Activated CD4-positive, alpha-beta T cell treated with anti-CD3 and anti-CD28 coated beads for 36 hours (primary cell): ENCODE data around the gene SORBS1. TPM values are rescaled to one million over a fixed set of nuclear protein-coding genes. Genes with fewer than 3 reads are reported as not detected.
"Not testable (repeated sequence)": the region's sequence is repeated elsewhere in the genome, so short reads cannot be mapped to it uniquely, and the experiment has no call there.

Experiments used
- ATAC-seq: fragments of 200-7000 bp; cut with Tn5 transposase; one replicate; pipeline ENCODE4 v1.10.0; 2021; ENCODE audit warnings: mild to moderate bottlenecking, moderate library complexity
- CTCF ChIA-PET: fragments of 350-600 bp; sonication (Branson Sonifier 250); formaldehyde crosslinking; loops from one replicate; lab custom pipeline; 2021; ENCODE audit warnings: antibody characterized with exemption; lab: Charles Lee
- POLR2A ChIA-PET: fragments of 350-600 bp; sonication (Branson Sonifier 250); formaldehyde crosslinking; loops from one replicate; lab custom pipeline; 2021; ENCODE audit warnings: antibody characterized with exemption, inconsistent platforms; lab: Charles Lee
- DNase-seq: peaks from one replicate; pipeline ENCODE4 v3.0.0-alpha.2; 2020
- H3K27ac Mint-ChIP-seq: one replicate; pipeline ENCODE4 v1.8.0; 2021; ENCODE audit warnings: mixed read lengths
- H3K27me3 Mint-ChIP-seq: one replicate; pipeline ENCODE4 v1.8.0; 2021; ENCODE audit warnings: mixed read lengths
- H3K36me3 Mint-ChIP-seq: one replicate; pipeline ENCODE4 v1.8.0; 2021; ENCODE audit warnings: low read depth, mixed read lengths
- H3K4me1 Mint-ChIP-seq: one replicate; pipeline ENCODE4 v1.8.0; 2021; ENCODE audit warnings: mixed read lengths
- H3K4me3 Mint-ChIP-seq: one replicate; pipeline ENCODE4 v1.8.0; 2021; ENCODE audit warnings: mild to moderate bottlenecking, moderate library complexity, mixed read lengths
- H3K9me3 Mint-ChIP-seq: one replicate; pipeline ENCODE4 v1.8.0; 2021; ENCODE audit warnings: low read depth, mixed read lengths
- intact Hi-C, 2 experiments: fragments of 100-400 bp; cut with DNase I in 1 of 2; cut with micrococcal nuclease in 1 of 2; formaldehyde crosslinking; loops; one replicate each; pipeline versions ENCODE4 v1.14.2 to v1.15.1; 2022 to 2024; cut with DNase I, micrococcal nuclease
- total RNA-seq, 2 experiments: library from RNA; stranded (reverse); gene quantifications; one replicate each; pipeline ENCODE4 v1.2.3, GENCODE V29; 2021

Gene SORBS1
- total RNA-seq, 2 experiments from 2014 or later: 0.69 to 1.0 TPM

DNA sequence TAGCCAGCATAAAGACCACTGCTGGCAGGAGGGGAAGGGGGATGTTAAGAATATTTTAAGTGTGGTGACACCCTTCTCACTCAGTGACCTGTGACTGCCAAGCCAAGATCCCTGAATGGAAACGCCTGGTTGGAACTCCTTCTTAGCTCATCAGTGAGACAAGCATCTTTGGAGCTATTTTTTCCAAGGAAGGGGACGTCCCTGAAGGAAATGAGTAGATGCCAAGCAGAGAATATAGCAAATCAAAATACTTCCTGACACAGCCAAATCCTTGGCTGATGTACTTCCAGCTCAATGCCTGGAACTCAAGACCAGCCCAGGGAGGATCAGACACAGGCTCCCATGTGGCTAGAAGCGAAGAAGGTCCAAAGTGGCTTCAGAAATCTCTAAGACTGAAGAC, 82.2 kb downstream of the SORBS1 start:
- POLR2A ChIA-PET: interaction anchor here (0.6 kb wide), 1 partner anchor 108 kb away, joined by 3 read pairs; no protein-coding TSS in a partner anchor
- ATAC-seq (no peak), DNase-seq (no peak)
- H3K27ac Mint-ChIP-seq: no peak overlapping the region
- intact Hi-C loops: no loop called here
- H3K4me3 Mint-ChIP-seq: no peak overlapping the region
- H3K4me1 Mint-ChIP-seq: no peaks in the 10 kb centered on the region
- CTCF ChIA-PET: interaction anchor here (0.6 kb wide), 1 partner anchor 85 kb away, joined by 5 read pairs; no protein-coding TSS in a partner anchor
- H3K9me3 Mint-ChIP-seq: no peaks in the 10 kb centered on the region
- no peaks in the 10 kb centered on the region for H3K36me3 Mint-ChIP-seq
- H3K27me3 Mint-ChIP-seq: no peaks in the 10 kb centered on the region

DNA sequence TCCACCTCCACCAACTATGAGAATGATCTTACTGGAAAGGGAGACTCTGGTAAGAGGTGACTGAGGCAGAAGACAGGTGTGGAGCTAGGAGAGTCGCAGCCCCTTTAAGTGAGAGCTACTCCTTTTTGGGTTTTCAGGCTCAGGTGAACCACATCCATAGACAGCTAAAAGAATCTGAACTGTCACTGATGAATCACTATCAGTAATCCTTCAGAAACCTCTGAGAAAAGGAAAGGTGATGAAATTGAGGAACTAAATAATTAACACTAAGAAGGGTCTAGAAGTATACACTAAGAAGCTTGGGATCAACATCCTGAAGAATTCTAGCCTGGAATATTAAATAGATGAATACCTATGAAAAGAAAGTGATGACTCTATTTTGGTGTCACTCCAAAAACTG, 83.0 kb downstream of the SORBS1 start:
- Mint-ChIP-seq H3K36me3 (no peaks in the 10 kb centered on the region), H3K4me3 (no peak overlapping the region), H3K27me3 (no peaks in the 10 kb centered on the region), H3K9me3 (no peaks in the 10 kb centered on the region), H3K27ac (no peak overlapping the region), H3K4me1 (no peaks in the 10 kb centered on the region)
- DNase-seq: no peak
- no peak for ATAC-seq
- ChIA-PET POLR2A (no interaction called here), CTCF (no interaction called here)
- intact Hi-C loops: no loop called here

DNA sequence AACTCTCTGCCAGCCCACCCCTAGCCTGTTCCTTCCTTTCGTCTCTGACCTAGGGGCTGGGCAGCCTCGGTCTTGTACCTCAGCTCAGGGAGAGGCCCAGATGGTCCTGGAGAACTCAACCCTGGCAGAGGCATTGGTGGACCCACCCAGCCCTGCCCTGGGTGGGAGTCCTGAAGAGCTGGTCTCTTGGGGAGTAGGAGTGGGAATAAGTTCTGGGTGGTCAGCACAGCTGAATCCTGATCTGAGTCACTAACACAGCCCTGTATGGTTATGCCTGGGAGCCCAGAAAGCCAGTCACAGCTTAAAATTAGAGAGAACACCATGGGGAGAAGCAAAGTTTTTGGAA, 84.0 kb downstream of the SORBS1 start:
- CTCF ChIA-PET: interaction anchor here (0.6 kb wide), 1 partner anchor 257 kb away, joined by 3 read pairs; no protein-coding TSS in a partner anchor
- intact Hi-C loops: no loop called here
- H3K4me3 Mint-ChIP-seq: no peak overlapping the region

DNA sequence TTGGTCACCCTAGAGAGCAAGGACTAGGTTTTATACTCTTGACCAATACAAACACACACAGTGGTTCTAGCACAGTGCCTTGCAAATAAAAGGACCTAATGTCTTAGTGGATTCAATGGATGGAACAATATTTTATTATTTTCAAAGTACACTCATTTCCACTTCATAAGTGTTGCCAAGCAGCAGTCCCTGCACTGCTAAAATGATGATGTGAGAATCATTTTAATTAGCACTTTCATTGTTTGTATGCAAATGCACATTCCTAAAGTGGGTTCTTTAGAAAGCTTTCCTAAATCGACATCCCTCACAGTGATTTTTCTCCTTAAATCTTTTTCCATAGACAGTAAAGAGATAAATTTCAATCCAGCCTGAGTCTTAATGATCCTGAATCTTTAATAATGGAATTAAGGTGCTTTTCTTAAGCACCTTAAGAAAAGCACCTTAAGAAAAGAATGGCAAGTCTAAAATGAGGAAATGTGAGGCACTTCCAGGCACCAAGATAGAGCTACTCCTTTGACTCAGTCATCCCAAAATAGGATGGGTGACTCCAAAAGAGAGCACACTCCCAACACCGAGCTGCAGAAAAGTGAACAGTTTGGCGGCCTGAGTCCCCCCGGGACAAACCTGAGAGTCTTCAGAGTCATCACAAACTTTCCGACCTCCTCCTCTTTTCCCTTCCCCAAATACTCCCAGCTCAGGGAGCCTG, 84.5 kb downstream of the SORBS1 start:
- ATAC-seq (no peak), DNase-seq (no peak)
- H3K4me3 Mint-ChIP-seq: no peak overlapping the region
- ChIA-PET POLR2A (no interaction called here), CTCF (interaction anchor here (0.6 kb wide), 2 partner anchors 257 to 841 kb away, joined by 3 read pairs; no protein-coding TSS in a partner anchor)
- H3K4me1 Mint-ChIP-seq: no peaks in the 10 kb centered on the region
- H3K27ac Mint-ChIP-seq: no peak overlapping the region
- no peaks in the 10 kb centered on the region for H3K27me3 Mint-ChIP-seq
- H3K36me3 Mint-ChIP-seq: no peaks in the 10 kb centered on the region
- H3K9me3 Mint-ChIP-seq: no peaks in the 10 kb centered on the region
- intact Hi-C loops: no loop called here

More for the DNA sequence above, 84.0 kb downstream of the SORBS1 start:
- POLR2A ChIA-PET: no interaction called here
- ATAC-seq: no peak
- no peaks in the 10 kb centered on the region for H3K9me3 Mint-ChIP-seq
- no peaks in the 10 kb centered on the region for H3K4me1 Mint-ChIP-seq
- no peaks in the 10 kb centered on the region for H3K27me3 Mint-ChIP-seq
- DNase-seq: no peak
- H3K36me3 Mint-ChIP-seq: no peaks in the 10 kb centered on the region
- H3K27ac Mint-ChIP-seq: no peak overlapping the region

DNA sequence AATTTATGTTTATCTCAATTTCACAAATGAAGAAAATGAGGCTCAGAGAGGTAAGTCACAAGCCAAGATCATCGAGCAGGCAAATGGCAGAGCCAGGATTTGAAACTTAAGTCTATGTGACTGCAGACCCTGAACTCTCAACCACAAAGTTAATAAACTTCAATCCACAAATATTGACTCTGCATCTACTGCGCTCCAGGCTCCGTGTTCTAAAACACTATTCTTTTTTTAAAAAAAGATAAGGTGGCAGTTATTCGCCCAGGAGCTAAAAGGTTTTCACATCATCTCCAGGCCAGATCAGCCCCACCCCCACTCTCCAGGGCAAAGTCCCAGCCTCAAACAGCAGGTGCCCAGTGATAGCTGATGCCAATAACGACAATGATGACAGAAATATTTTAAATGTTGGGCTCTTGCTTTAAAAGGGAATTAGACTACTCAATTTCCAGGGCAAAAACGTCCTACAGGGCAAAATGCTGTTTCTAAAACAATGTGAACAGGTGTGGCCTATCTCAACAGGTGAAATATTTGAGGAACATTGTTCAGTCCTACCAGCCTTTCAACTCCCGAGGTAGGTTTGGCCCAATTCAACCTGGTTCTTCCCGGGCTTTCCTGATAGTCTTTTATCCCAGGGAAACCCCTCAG, 85.2 kb downstream of the SORBS1 start:
- no peak overlapping the region for H3K27ac Mint-ChIP-seq
- CTCF ChIA-PET: no interaction called here
- H3K4me1 Mint-ChIP-seq: no peaks in the 10 kb centered on the region
- no peaks in the 10 kb centered on the region for H3K9me3 Mint-ChIP-seq
- H3K36me3 Mint-ChIP-seq: no peaks in the 10 kb centered on the region
- intact Hi-C loops: no loop called here
- DNase-seq (no peak), ATAC-seq (no peak)
- POLR2A ChIA-PET: no interaction called here
- H3K27me3 Mint-ChIP-seq: no peaks in the 10 kb centered on the region
- no peak overlapping the region for H3K4me3 Mint-ChIP-seq

DNA sequence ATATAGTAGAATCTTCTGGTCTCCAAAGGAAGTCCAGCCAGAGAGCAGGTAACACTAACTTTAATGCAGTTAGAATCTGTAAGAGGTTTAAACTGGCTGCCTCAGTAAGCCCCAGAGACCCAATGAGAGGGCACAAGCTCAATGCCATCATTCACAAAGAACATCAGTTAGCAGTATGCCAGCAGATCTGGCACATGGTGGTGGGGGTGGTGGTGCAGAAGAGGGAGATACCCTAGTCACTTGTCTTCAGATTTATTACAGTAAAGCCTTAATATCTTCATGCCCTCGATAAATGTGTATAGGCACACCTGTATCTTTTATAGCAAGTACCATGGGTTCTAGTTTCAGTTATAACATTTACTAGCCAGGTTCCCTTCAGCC, 86.2 kb downstream of the SORBS1 start:
- ChIA-PET CTCF (no interaction called here), POLR2A (no interaction called here)
- no peak overlapping the region for H3K4me3 Mint-ChIP-seq
- H3K27ac Mint-ChIP-seq: no peak overlapping the region
- no peaks in the 10 kb centered on the region for H3K9me3 Mint-ChIP-seq
- DNase-seq (no peak), ATAC-seq (no peak)
- no peaks in the 10 kb centered on the region for H3K4me1 Mint-ChIP-seq
- intact Hi-C loops: no loop called here
- no peaks in the 10 kb centered on the region for H3K36me3 Mint-ChIP-seq
- no peaks in the 10 kb centered on the region for H3K27me3 Mint-ChIP-seq

DNA sequence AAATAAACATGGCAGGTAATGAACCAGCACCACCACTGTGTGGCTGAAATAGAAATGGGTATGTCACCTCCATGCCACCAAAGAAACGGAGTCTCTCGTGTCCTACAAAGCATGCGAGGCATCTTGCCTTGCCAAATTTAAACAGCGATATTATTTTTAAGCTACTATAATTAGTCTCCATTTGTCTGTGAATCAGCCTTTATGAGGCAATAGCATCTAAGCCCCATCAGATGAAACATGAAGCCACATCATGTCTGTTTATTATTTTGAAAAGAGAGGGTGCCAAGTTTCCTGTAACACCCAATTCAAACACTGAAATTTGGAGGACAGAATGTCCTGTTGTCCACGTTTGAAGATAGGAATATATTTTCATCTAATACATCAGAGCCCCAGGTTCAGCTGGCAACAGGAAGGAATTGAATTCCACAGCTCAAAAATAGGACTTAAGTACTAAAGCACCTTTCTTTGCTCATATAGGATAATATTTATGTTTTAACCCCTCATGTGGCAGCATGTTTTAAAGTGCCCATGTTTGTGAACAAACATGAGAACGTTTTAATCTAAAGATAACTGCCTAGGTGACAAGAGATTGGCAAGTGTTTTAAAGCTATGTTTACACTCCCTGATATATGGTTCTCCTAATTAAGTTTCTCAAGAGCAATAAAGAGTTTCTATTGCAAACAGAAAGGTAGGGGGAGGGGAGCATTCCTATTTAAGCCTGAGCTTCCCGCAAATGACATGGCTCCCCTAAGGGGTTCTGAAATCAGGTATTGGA, 86.8 kb downstream of the SORBS1 start:
- POLR2A ChIA-PET: no interaction called here

DNA sequence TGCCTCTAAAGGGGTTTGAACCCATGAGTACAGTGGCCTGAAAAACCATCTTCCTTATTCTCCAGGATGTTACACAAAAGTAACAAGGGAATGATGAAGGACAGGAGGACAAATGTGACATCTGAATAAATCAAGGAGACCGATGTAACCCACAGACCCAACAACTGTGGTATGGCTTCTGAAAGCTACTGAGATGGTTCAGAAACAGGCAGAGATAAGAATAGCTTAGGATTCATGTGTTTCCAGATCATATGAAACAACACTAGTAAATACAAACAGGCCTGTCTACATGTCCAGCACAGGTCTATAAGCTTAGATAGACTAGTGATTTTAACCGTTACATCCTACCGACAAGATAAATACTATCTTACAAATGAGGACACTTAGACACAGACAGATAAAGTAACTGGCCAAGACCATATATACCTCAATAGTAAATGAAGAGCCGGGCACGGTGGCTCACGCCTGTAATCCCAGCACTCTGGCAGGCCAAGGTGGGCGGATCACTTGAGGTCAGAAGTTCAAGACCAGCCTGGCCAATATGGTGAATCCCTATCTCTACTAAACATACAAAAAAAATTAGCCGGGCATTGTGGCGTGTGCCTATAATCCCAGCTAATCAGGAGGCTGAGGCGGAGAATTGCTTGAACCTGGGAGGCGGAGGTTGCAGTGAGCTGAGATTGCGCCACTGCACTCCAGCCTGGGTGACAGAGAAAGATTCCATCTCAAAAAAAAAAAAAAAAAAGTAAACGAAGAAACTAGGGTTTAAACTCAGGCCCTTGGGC, 88.7 kb downstream of the SORBS1 start:
- DNase-seq: no peak
- CTCF ChIA-PET: interaction anchor here (1.1 kb wide), 1 partner anchor 108 kb away, joined by 3 read pairs; no protein-coding TSS in a partner anchor
- no peaks in the 10 kb centered on the region for H3K4me1 Mint-ChIP-seq

More for the DNA sequence above, 86.8 kb downstream of the SORBS1 start:
- no peaks in the 10 kb centered on the region for H3K4me1 Mint-ChIP-seq
- no peak overlapping the region for H3K4me3 Mint-ChIP-seq
- ATAC-seq: no peak
- H3K27me3 Mint-ChIP-seq: no peaks in the 10 kb centered on the region
- no peak overlapping the region for H3K27ac Mint-ChIP-seq
- intact Hi-C loops: no loop called here
- no peak for DNase-seq
- CTCF ChIA-PET: interaction anchor here (0.7 kb wide), 1 partner anchor 8 kb away, joined by 3 read pairs; no protein-coding TSS in a partner anchor
- no peaks in the 10 kb centered on the region for H3K36me3 Mint-ChIP-seq
- H3K9me3 Mint-ChIP-seq: no peaks in the 10 kb centered on the region

DNA sequence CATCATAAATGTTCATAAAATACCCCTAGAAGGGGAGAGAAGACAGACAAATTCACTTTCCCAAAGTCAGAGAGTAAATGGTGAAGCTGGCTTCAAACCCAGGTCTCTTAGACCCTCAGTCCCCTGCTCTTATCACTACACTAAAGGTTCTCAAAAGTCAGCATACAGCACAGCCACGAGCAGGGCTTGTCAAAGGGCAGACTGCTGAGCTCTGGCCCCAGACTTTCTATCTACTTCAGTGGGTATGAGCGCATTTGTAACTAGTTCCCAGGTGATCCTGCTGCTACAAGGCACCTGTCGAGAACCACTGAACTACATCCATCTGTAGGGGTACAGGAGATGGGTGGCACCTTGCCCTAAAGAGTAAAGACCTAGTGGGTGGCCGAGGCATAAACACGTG, 91.5 kb downstream of the SORBS1 start:
- no peaks in the 10 kb centered on the region for H3K36me3 Mint-ChIP-seq
- no peak overlapping the region for H3K27ac Mint-ChIP-seq
- ChIA-PET POLR2A (no interaction called here), CTCF (no interaction called here)
- peaks cover 2% of the 10 kb centered on the region for H3K4me1 Mint-ChIP-seq
- intact Hi-C loops: no loop called here
- H3K9me3 Mint-ChIP-seq: no peaks in the 10 kb centered on the region
- ATAC-seq: no peak
- no peak overlapping the region for H3K4me3 Mint-ChIP-seq
- DNase-seq: no peak
- peaks cover 2% of the 10 kb centered on the region for H3K27me3 Mint-ChIP-seq

More for the DNA sequence above, 88.7 kb downstream of the SORBS1 start:
- Mint-ChIP-seq H3K27me3 (peaks cover 2% of the 10 kb centered on the region), H3K9me3 (no peaks in the 10 kb centered on the region), H3K4me3 (no peak overlapping the region), H3K27ac (no peak overlapping the region), H3K36me3 (no peaks in the 10 kb centered on the region)
- ATAC-seq: no peak
- intact Hi-C loops: no loop called here
- POLR2A ChIA-PET: no interaction called here

DNA sequence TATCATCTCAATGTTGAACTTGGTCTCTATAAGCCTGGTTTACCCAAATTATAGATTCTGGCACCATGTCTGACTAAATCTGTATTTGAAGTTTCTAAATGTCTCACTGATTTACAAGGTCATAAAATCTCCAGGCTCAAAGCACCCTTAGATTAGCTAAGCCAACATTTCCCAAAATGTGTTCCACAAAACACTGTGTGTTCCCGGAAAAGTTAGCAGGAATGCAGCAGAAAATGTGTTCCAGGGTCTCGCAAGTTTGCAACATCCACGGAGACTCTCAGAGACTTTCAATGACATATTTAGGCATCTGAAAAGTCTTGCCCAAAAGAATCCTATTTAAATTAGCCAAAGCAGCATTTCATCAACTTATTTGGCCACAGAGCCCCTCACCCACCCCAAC, 91.9 kb downstream of the SORBS1 start:
- CTCF ChIA-PET: interaction anchor here (0.7 kb wide), 1 partner anchor 25 kb away, joined by 3 read pairs; no protein-coding TSS in a partner anchor
- Mint-ChIP-seq H3K4me1 (peaks cover 2% of the 10 kb centered on the region), H3K36me3 (no peaks in the 10 kb centered on the region), H3K27me3 (peaks cover 4% of the 10 kb centered on the region), H3K27ac (no peak overlapping the region), H3K9me3 (no peaks in the 10 kb centered on the region), H3K4me3 (no peak overlapping the region)
- ATAC-seq (no peak), DNase-seq (no peak)
- intact Hi-C loops: no loop called here
- POLR2A ChIA-PET: no interaction called here

DNA sequence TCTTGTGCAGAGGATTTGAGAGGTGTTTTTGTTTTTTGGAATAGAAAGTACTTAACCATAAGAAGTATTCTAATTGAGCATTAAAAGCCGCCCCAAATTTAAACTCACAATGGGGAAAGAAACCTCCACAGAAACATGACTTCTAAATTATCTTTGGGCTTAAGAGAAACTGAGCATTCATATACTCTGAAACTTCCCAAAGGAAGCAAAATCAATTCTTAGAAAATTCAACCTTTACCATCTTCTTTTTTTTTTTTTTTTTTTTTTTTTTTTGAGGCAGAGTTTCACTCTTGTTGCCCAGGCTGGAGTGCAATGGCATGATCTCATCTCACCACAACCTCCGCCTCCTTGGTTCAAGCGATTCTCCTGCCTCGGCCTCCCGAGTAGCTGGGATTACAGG, 93.5 kb downstream of the SORBS1 start:
- H3K36me3 Mint-ChIP-seq, intact Hi-C loops, ATAC-seq, POLR2A ChIA-PET, H3K4me1 Mint-ChIP-seq, H3K9me3 Mint-ChIP-seq, DNase-seq, H3K27me3 Mint-ChIP-seq, H3K27ac Mint-ChIP-seq, H3K4me3 Mint-ChIP-seq: not testable (repeated sequence)
- CTCF ChIA-PET: interaction anchor here (0.7 to 1.0 kb wide), 2 partner anchors 28 to 39 kb away, joined by 3 read pairs; no protein-coding TSS in a partner anchor
